Retinal pigment epithelial cell (primary cell): Measurements from ENCODE around the gene STK38.
"Not testable (repeated sequence)": the region's sequence is repeated elsewhere in the genome, so short reads cannot be mapped to it uniquely, and the experiment has no call there.

Source experiments
- DNase-seq: peaks from one replicate; pipeline ENCODE4 v3.0.0-alpha.2; 2010; ENCODE audit warnings: low read depth
- H3K4me3 ChIP-seq: 2 replicates; pipeline ENCODE4 v1.5.1; 2011; ENCODE audit warnings: mild to moderate bottlenecking, low read length, control low read depth, moderate library complexity
- TF ChIP-seq, protein P1 (sequence below): conservative IDR thresholded peaks from 2 replicates; pipeline ENCODE4 v1.5.1; 2011; ENCODE audit warnings: low read depth, low read length, control low read depth, inconsistent platforms

STK38 gene

DNA sequence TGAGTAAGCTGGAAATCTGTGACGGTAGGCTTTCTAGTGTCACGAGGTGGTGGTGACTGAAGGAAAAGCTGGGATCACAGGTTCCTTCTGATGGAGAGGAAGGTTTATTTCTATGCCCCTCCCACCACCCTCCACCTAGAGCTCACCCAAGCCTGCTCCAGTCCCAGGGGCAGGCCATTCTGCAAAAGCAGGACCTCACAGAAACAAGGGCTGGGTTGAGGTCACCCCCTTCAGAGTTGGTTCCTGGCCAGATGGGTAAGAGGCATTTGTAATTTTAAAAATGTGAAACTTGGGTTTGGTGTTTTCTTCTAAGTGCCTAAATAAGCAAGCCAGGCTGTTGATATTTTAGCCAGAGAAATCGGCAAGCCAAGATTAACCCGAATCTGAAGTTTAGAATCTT, 57.9 kb downstream of the STK38 start:
- H3K4me3 ChIP-seq: no peak overlapping the region
- TF ChIP-seq, protein P1, sequence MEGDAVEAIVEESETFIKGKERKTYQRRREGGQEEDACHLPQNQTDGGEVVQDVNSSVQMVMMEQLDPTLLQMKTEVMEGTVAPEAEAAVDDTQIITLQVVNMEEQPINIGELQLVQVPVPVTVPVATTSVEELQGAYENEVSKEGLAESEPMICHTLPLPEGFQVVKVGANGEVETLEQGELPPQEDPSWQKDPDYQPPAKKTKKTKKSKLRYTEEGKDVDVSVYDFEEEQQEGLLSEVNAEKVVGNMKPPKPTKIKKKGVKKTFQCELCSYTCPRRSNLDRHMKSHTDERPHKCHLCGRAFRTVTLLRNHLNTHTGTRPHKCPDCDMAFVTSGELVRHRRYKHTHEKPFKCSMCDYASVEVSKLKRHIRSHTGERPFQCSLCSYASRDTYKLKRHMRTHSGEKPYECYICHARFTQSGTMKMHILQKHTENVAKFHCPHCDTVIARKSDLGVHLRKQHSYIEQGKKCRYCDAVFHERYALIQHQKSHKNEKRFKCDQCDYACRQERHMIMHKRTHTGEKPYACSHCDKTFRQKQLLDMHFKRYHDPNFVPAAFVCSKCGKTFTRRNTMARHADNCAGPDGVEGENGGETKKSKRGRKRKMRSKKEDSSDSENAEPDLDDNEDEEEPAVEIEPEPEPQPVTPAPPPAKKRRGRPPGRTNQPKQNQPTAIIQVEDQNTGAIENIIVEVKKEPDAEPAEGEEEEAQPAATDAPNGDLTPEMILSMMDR: no peak
- DNase-seq: no peak

DNA sequence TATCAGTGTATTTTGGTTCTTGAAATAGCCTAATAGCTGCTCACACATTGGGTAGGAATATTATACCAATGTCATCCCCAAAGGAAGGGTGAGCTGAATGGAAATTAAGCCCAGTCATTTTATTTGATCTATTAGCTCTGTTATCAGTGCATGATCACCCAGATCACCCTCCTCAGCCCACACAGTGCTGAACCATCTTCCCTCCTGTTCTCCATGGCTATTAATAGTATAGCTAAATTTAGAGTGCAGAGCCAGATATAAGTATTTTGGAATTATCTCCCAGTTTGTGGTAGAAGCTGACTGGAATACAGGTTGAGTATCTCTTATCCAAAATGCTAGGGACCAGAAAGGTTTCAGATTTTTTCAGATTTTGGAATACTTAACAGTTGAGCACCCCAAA, 59.1 kb downstream of the STK38 start:
- DNase-seq: no peak
- TF ChIP-seq, protein P1: no peak
- H3K4me3 ChIP-seq: no peak overlapping the region

DNA sequence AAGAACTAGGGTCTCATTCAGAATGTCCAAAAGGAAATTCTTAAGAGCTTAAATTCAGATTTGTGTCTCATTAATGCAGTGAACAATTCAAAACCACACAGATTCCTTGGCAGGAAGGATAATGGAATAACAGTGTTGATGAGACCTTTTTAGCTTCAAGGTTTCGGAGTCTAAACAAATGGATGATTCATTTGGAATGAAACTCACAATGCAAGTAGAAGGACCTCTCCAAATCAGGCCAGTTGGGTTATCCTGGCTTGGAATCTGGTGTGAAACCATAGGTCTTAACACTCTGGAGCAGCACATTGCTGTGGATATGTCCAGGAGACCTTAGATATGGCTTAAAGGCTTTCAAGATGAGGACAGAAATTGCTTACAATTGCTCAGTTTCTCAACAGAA, 59.6 kb downstream of the STK38 start:
- no peak for DNase-seq
- no peak overlapping the region for H3K4me3 ChIP-seq
- TF ChIP-seq, protein P1: no peak

DNA sequence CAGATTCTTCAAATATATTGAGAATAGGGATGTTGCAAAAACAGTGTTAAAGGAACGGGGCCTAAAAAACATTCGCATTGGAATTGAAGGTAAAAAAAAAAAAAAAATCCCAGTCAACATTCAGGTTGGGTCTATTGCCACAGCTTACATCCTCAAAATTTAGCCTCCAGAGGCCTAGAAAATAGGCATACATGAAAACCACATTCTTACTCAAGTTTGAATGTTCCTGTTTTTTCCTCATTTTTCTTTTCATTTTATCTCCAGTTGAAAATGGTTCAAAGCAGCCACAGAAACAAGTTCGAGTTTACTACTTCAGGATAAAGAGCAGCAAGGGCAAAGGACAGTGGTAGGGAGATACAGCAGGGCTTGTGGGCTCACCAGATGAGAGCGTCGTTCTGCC, 62.5 kb downstream of the STK38 start:
- TF ChIP-seq, protein P1: no peak
- no peak for DNase-seq
- no peak overlapping the region for H3K4me3 ChIP-seq

DNA sequence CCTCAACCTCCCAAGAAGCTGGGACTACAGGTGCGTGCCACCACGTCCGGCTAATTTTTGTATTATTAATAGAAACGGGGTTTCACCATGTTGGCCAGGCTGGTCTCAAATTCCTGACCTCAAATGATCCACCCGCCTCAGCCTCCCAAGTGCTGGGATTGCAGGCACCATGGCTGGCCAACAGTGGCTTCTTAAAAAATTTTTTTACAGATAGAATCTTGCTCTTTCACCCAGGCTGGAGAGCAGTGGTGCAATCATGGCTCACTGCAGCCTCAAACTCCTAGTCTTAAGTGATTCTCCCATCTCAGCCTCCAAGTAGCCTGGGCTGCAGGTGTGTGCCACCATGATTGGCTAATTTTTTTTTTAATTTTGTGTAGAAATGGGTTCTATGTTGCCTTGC, 64.0 kb downstream of the STK38 start:
- not testable (repeated sequence) for DNase-seq, H3K4me3 ChIP-seq

DNA sequence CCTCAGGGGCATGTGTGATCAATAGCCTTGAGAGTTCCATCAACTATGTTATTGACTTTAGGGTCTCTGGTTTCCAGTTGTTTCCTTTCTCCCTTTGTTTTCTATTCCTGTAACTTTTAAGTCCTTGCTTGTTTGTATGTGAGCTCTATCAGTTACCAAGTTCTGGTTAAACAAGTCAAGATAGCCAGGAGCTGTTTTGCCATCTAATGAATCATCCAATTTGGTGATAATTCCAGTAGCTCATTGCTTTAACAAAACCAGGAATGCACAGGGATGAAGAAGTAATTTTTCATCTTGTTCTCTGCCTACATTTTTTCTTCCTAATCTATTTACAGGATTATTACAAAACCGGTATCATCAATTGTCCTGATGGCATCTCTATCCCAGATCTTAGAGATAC, 68.0 kb downstream of the STK38 start:
- H3K4me3 ChIP-seq: no peak overlapping the region
- TF ChIP-seq, protein P1: no peak
- no peak for DNase-seq

- no peak overlapping the region for H3K4me3 ChIP-seq
- TF ChIP-seq, protein P1: no peak
- DNase-seq: no peak
Measured at GRCh38 chr6:36478051-36478526, 69.2 kb downstream of the STK38 start.

DNA sequence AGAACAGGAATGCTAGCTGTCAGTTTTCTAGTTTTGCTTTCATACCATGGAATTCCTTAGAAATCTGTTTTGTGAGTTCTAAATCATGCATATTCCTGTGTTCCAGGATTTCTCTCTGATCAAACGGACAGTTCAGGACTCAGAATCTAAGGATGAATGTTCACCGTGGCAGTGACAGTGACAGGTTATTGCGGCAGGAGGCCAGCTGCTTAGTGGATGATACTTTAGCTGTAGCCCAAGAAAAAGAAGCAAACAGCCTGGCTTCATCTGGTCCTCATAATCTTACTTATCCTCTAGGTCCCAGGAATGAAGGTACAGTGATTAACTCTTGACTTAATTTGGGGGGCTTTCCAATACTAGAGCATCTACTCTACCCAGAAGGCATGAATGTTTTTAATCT, 77.3 kb downstream of the STK38 start:
- DNase-seq: no peak
- TF ChIP-seq, protein P1: no peak
- no peak overlapping the region for H3K4me3 ChIP-seq
